ENCODE results near the gene UTRN.

Gene UTRN

GRCh38 chr6:144283646-144284477 is 1.3 kb upstream of the UTRN start:
- no peak for DNase-seq

- no peak for DNase-seq
Measured at GRCh38 chr6:144284478-144284782, 705 bp upstream of the UTRN start.

GRCh38 chr6:144285548-144285797 is 338 bp downstream of the UTRN start:
- DNase-seq: no peak

- no peak for DNase-seq
Measured at GRCh38 chr6:144285798-144286502, 815 bp downstream of the UTRN start.

GRCh38 chr6:144286503-144287393 is 1.6 kb downstream of the UTRN start:
- DNase-seq: no peak

GRCh38 chr6:144289006-144289405 is 3.9 kb downstream of the UTRN start:
- DNase-seq: no peak

- DNase-seq: no peak
Measured at GRCh38 chr6:144292372-144292771, 7.2 kb downstream of the UTRN start.

GRCh38 chr6:144294016-144294415 is 8.9 kb downstream of the UTRN start:
- DNase-seq: no peak

GRCh38 chr6:144295211-144295610 is 10.1 kb downstream of the UTRN start:
- no peak for DNase-seq

- no peak for DNase-seq
Measured at GRCh38 chr6:144295981-144296767, 11.0 kb downstream of the UTRN start.

- DNase-seq: no peak
Measured at GRCh38 chr6:144296973-144297372, 11.8 kb downstream of the UTRN start.

GRCh38 chr6:144297511-144298100 is 12.5 kb downstream of the UTRN start:
- DNase-seq: no peak

- DNase-seq: no peak
Measured at GRCh38 chr6:144298194-144298593, 13.1 kb downstream of the UTRN start.

- DNase-seq: no peak
Measured at GRCh38 chr6:144298916-144299315, 13.8 kb downstream of the UTRN start.

GRCh38 chr6:144302701-144303372 is 17.7 kb downstream of the UTRN start:
- DNase-seq: no peak

- no peak for DNase-seq
Measured at GRCh38 chr6:144304223-144304848, 19.2 kb downstream of the UTRN start.

- no peak for DNase-seq
Measured at GRCh38 chr6:144305567-144305966, 20.4 kb downstream of the UTRN start.

- DNase-seq: no peak
Measured at GRCh38 chr6:144305985-144306384, 20.9 kb downstream of the UTRN start.

- DNase-seq: no peak
Measured at GRCh38 chr6:144307880-144308279, 22.7 kb downstream of the UTRN start.

- DNase-seq: no peak
Measured at GRCh38 chr6:144310765-144311164, 25.6 kb downstream of the UTRN start.

GRCh38 chr6:144311361-144311760 is 26.2 kb downstream of the UTRN start:
- no peak for DNase-seq

All from NCI-H1436 (cell line).